ENCODE data around the gene ZBTB45.
A peak's percentile ranks its signal among the peaks of the same experiment; 100 is the strongest.

Gene ZBTB45

GRCh38 chr19:58562122-58563033, 42.8 kb upstream of the ZBTB45 start:
- H3K27ac ChIP-seq, result no peak overlapping the region
- no peak for DNase-seq
- no peaks in the 10 kb centered on the region for H3K27me3 ChIP-seq (replicated peaks)
- peaks cover 3% of the 10 kb centered on the region for H3K36me3 ChIP-seq (replicated peaks)
- TF ChIP-seq CTCF (IDR thresholded peaks at IDR 0.05; ENCODE audit: low read depth, low read length, missing control alignments), result no peak
- peak overlapping the region; percentile 26 for H3K4me3 ChIP-seq (ENCODE audit: low read depth, low read length)
- in situ Hi-C loops (cut with HindIII; ENCODE audit: low pct_ligation_motif_present, low sequenced_read_pairs), result no loop called here

- in situ Hi-C loops (cut with HindIII; ENCODE audit: low pct_ligation_motif_present, low sequenced_read_pairs), result no loop called here
- no peak for DNase-seq
- Histone ChIP-seq H3K4me3 (ENCODE audit: low read depth, low read length) (no peak overlapping the region), H3K27ac (no peak overlapping the region), H3K36me3 (replicated peaks) (peaks cover 4% of the 10 kb centered on the region), H3K27me3 (replicated peaks) (no peaks in the 10 kb centered on the region)
- TF ChIP-seq CTCF (IDR thresholded peaks at IDR 0.05; ENCODE audit: low read depth, low read length, missing control alignments), result no peak
Observed at GRCh38 chr19:58561373-58562121, 41.9 kb upstream of the ZBTB45 start.

- H3K36me3 ChIP-seq (replicated peaks), result peaks cover 10% of the 10 kb centered on the region
- TF ChIP-seq CTCF (IDR thresholded peaks at IDR 0.05; ENCODE audit: low read depth, low read length, missing control alignments), result no peak
- no peak overlapping the region for H3K4me3 ChIP-seq (ENCODE audit: low read depth, low read length)
- no peak for DNase-seq
- H3K27me3 ChIP-seq (replicated peaks), result no peaks in the 10 kb centered on the region
- in situ Hi-C loops (cut with HindIII; ENCODE audit: low pct_ligation_motif_present, low sequenced_read_pairs), result no loop called here
- H3K27ac ChIP-seq, result no peak overlapping the region
Observed at GRCh38 chr19:58560921-58561320, 41.3 kb upstream of the ZBTB45 start.

- peak overlapping the region; percentile 92 for H3K4me3 ChIP-seq (ENCODE audit: low read depth, low read length)
- peaks cover 15% of the 10 kb centered on the region for H3K36me3 ChIP-seq (replicated peaks)
- H3K27me3 ChIP-seq (replicated peaks), result no peaks in the 10 kb centered on the region
- TF ChIP-seq CTCF (IDR thresholded peaks at IDR 0.05; ENCODE audit: low read depth, low read length, missing control alignments), result no peak
- no peak overlapping the region for H3K27ac ChIP-seq
- in situ Hi-C loops (cut with HindIII; ENCODE audit: low pct_ligation_motif_present, low sequenced_read_pairs), result no loop called here
- DNase-seq, result no peak
Observed at GRCh38 chr19:58560007-58560887, 40.6 kb upstream of the ZBTB45 start.

- Histone ChIP-seq H3K4me3 (ENCODE audit: low read depth, low read length) (peak overlapping the region; percentile 92), H3K27ac (peak overlapping the region; percentile 94), H3K36me3 (replicated peaks) (peaks cover 15% of the 10 kb centered on the region), H3K27me3 (replicated peaks) (no peaks in the 10 kb centered on the region)
- peak; percentile 85 for DNase-seq
- in situ Hi-C loops (cut with HindIII; ENCODE audit: low pct_ligation_motif_present, low sequenced_read_pairs), result no loop called here
- TF ChIP-seq CTCF (IDR thresholded peaks at IDR 0.05; ENCODE audit: low read depth, low read length, missing control alignments), result no peak
Observed at GRCh38 chr19:58559275-58560006, 39.8 kb upstream of the ZBTB45 start.
